OCI-M1 (cell line): ENCODE data around the gene FMN1.

ENCODE experiments used
- DNase-seq: peaks from one replicate; lab custom pipeline; 2025; lab: John Stamatoyannopoulos, UW

The FMN1 gene

DNA sequence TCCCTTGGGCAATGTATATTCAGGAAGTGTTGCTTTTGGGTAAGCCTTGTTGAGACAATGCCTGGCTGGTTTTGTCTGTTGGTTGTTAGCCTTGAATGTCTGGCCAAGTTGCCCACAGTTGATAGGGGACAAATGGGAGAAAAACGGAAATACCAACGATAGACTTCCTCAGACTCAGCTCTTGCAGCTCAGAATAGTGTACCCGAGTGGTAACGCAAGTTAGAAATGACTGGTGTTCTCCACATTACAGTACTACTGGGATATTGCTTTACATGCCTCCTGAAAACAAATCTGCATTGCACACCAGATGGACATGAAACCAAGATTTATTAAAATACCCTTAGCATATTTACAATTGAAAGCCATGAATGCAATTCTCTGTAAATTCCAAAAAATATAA is 429.3 kb downstream of the FMN1 start:
- no peak for DNase-seq

DNA sequence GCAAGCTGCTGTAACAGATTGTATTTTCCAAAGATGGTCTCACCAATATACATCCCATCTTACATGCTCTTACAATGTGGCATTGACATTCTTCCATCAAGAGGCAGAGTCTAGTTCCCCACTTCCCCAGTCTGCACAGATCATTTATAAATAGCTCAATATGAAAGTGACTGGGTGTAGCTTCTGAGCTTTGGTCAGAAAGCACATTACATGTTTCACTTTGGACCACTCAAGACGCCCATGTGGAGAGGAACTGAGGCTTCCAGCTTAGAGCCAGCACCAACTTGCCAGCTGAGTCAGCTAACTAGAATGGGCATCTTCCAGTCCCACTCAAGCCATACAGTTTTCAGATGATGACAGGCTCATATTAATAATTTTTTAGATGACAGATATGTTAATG is 431.2 kb downstream of the FMN1 start:
- DNase-seq, result no peak

DNA sequence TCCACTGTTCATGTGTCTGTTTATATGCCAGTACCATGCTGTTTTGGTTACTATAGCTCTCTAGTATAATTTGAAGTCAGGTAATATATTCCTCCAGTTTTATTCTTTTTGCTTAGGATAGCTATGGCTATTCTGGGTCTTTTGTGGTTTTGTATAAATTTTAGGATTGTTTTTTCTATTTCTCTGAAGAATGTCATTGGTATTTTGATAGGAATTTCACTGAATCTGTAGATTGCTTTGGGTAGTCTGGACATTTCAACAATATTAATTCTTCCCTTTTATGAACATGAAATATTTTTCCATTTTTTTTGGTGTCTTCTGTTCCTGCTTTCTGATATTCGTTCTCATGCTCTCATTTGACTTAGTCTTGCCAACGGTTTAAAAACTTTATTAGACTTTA is 437.1 kb downstream of the FMN1 start:
- DNase-seq, result no peak

DNA sequence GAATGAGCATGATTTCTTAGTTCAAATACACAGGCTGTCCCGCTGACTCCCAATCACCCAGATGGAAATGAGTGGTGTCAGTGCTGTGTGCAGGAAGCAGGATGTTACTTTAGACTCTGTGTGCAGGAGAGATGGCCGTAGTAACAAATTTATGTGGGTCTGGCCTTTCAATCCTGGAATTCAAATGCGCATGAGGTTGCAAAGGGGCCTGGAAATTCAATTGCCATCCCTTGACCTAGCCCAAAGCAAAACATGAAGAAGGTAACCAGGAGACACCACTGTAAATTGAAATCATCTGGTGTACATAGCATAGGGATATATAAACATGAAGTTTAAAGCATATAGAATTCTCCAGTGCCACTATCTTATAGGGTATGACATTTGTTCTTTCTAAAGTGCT is 443.5 kb downstream of the FMN1 start:
- no peak for DNase-seq

DNA sequence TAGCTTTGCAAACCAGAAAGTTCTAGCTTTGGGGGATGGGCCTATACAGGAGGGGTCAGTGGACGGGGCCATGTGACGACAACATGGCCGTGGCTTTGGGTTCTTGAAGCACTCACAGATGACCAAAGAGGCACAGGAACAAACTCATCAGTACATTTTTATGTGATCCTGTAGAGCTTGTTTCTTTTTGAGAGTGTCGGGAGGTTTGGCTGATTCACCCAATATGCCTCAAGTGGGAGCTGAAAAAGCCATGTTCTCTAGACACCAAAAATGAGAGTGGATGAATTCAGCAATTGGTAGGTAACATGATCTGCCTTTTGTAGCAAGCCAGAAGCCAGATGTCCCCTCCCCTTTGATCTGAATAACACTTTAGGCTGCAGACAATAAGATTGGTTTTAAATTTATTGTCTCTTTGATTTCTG is 446.6 kb downstream of the FMN1 start:
- no peak for DNase-seq

DNA sequence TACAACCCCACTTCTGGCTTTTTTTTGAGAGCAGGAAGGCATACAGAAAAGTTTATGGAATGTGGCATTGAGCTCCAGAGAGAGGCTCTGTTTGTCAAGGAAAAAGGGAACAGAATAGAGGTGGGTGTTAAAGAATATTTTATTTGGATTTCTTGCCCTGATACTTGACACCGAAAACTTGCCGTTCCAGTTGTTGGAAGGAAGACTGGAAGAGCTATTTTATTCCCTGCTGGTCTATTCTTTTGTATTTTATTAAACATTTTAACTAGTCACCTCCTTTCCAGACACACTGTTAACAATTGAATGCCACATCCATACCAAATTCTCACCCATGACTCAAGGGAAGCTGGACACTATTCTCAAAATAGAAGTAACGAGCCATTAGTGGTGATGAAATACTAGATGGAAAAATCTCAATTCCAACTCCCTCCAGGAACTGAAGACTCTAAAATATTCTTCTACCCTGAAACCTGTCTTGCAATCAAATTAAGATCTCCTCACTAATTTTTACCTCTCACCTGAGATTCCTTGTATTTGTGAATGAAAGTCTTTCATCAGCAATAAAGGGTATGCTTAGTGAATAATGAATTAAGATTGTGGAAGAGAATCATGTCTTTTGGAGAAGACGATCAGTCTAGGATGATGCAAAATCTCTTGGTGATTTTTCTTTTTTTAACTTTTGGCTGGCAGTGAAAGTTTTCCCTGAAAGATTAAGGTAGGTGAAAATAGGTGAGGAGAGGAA is 448.2 kb downstream of the FMN1 start:
- DNase-seq, result no peak

DNA sequence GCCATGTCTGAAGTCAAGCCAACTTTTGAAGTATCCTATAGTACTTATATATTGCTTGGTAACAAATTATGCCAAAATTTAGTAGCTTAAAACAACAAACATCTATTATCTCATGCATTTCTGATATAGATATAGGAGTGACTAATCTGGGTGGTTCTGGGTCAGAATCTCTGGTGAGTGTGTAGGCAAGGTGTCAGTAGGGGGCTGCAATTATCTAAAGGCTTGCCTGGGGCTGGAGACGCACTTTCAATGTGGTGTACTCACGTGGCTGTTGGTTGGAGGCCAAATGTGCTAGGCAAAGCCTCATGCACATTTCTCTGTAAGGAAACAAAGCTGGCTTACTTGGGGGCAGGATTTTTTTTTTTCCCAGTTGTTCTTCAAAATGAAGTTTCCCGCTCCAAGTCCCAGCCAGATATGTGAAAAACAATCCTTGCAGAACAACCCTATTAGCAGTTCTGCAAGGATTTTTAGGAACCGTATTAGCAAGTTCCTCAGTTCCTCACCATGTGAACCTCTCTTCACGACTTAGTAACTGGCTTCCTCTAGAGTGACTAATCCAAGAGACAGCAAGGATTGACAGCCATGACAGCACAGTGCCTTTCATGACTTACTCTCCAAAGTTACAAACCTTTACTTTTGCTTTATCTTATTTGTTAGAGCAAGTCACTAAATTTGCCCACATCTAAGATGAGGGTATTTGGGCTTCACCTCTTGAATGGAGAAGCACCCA is 450.9 kb downstream of the FMN1 start:
- DNase-seq, result no peak

DNA sequence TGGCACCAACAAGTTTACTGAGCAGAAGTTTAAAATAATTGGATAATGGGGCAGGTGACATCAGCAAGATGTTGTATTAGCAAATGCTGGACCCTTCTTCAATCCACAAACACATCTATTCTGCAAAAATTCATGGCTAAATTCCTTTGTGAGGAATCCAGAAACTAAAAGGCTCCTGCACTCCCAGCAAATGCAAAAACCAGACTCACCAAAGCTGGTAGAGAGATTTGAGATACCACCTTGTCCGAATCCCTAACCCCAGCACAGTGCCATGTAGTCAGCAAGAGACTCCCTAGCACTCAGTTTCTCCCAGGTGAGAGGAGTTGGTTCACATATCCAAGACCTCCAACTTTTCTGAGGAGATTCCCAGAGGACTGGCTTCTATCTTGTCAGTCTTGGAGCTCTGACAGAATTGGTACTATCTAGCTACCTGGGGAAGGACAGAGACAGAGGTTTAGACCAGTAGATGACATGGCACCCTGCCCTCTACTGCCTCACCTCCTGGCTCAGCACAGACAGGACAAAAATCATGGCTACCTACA is 454.9 kb downstream of the FMN1 start:
- no peak for DNase-seq

DNA sequence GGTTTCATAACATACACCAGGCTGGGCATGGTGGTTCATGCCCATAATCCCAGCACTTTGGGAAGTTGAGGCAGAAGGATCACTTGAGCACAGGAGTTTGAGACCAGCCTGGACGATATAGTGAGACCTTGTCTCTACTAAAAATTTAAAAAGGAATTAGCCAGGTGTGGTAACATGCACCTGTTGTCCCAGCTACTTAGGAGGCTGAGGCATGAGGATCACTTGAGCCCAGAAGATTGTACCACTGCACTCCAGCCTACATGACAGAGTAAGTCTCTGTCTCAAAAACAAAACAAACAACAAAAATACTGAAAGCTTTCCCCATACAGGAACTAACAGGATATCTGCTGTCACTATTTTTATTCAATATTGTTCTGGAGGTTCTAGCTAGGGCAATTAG is 455.8 kb downstream of the FMN1 start:
- DNase-seq, result no peak

DNA sequence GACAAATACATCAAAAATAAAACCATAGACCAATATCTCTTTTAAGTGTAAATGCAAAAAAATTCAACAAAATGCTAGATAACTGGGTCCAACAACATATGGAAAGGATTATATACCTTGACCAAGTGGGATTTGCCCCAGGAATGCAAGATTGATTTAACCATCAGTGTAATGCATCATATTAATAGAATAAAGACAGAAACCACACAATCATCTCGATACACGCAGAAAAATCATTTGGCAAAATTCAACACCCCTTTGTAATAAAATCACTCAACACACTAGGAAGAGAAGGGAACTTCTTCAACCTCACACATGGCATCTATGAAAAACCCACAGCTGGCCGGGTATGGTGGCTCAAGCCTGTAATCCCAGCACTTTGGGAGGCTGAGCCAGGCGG is 457.2 kb downstream of the FMN1 start:
- DNase-seq, result no peak

DNA sequence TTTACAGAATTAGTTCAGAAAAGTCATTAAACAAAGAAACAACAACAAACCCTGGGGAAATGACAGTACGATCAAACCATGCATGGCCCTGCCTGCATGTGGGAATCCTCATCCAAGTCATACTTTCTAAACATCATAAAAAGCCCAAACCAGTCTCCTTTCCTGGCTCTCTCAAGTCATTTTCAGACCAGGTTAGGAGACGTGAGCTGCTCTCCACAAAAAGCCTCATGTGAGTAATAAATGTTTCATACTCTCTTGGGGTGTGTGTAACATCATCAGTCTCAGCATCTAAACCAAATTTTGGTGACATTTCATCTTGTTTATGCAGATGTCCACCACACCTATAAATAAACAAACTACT is 457.8 kb downstream of the FMN1 start:
- DNase-seq, result no peak

DNA sequence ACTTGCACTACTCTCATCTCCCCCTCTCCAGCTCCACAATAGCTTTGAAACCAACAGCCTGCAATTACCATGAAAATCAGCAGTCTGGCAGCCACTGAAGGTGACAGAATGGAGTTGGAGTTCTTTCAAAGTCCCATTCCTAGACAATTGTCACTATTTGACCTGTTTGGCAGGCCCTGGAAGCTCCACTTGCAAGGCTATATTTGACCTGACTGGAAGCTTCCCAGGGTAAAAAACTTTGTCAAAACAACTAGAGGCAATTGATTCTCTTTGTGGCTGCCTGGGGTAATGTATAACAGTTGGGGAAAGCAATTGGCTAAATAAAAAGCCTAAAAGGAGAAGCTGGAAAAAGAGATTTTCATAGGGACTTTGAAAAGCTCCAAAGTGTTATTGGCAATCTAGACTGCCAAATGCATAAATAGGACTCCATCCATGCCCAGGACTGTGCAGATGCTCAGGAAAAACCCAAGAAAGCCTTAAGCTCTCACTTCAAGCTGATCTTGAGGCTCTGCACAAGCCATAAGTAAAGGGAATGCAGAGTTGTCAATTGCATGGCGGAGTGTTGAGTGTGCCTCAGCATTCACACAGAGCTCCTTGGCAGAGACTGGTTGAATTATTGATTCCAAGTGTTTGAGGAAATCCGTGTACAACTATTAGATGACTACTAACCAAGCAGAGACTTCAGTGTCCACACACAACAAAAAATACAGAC is 458.4 kb downstream of the FMN1 start:
- DNase-seq, result no peak

DNA sequence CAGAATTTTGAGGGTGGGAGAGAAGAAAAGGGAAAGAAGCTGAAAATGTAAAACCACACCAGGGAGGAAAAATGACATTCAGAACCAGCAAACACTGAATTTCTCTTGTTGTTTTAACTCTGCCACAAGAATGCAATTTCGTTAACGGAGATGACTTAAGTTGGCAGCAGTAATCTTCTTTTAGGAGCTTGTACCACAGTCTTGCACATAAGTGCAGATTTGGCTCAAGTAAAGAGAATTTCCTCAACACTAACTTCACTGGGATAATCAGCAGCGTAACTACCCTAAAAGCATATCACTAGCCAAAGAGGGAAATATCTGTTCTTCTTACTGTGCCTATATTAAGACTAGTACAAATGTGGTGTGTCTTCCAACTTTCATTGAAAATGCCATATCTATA is 461.2 kb downstream of the FMN1 start:
- no peak for DNase-seq

DNA sequence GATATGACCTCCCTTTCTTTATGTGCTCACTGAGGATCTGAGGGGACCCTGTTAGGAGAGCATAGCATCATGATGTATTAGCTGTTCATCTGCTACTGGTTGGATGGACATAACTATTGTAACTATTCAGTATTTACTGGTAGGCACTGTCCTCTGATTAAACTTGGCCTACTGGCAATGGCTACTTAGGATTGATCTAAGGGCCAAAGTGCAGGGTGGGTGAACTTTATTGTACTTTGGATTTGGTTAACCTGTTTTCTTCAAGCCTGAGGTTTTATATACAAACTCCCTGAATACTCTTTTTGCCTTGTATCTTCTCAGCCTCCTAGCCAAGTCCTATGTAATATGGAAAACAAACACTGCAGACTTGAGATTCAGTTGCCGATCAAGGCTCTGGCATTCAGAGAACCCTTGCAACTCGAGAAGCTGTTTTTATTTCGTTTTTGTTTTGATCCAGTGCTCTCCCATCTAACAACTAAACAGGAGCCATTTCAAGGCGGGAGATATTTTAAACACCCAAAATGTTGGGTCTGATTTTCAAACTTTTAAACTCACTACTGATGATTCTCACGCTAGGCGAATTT is 461.8 kb downstream of the FMN1 start:
- no peak for DNase-seq

DNA sequence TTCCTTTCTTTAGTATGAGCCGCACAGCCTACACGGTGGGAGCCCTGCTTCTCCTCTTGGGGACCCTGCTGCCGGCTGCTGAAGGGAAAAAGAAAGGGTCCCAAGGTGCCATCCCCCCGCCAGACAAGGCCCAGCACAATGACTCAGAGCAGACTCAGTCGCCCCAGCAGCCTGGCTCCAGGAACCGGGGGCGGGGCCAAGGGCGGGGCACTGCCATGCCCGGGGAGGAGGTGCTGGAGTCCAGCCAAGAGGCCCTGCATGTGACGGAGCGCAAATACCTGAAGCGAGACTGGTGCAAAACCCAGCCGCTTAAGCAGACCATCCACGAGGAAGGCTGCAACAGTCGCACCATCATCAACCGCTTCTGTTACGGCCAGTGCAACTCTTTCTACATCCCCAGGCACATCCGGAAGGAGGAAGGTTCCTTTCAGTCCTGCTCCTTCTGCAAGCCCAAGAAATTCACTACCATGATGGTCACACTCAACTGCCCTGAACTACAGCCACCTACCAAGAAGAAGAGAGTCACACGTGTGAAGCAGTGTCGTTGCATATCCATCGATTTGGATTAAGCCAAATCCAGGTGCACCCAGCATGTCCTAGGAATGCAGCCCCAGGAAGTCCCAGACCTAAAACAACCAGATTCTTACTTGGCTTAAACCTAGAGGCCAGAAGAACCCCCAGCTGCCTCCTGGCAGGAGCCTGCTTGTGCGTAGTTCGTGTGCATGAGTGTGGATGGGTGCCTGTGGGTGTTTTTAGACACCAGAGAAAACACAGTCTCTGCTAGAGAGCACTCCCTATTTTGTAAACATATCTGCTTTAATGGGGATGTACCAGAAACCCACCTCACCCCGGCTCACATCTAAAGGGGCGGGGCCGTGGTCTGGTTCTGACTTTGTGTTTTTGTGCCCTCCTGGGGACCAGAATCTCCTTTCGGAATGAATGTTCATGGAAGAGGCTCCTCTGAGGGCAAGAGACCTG is 463.5 kb downstream of the FMN1 start:
- DNase-seq, result no peak

DNA sequence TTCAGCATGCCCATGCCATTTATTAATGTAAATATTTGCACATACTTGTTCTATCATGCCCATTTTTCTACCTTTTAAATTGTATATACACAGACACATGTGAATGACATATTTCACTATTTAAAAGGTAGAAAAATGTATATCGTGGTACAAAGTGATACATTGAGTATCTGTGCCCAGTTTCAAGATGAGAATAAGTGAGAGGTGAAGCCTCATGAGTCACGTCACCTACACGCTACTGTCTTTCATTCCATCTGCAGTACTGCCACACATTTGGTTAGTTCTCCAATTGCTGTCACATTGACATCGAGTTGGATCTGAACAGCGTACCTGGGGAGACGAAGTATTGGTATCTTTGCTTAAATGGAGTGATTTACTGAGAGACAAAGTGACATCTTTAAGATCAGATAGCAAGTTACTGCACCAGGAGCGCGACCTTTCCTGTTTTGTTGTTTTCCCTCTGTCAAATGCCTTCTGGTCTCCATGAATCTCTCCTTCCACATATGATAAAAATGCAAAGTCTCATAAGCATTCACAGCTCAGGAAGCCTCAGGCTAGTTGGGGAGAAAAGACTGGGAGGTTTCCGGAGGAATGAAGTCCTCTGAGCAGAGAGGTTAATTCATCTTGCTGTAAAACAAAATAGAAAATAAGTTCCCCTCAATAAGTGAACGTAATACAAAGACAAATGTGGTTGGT is 464.7 kb downstream of the FMN1 start:
- no peak for DNase-seq

DNA sequence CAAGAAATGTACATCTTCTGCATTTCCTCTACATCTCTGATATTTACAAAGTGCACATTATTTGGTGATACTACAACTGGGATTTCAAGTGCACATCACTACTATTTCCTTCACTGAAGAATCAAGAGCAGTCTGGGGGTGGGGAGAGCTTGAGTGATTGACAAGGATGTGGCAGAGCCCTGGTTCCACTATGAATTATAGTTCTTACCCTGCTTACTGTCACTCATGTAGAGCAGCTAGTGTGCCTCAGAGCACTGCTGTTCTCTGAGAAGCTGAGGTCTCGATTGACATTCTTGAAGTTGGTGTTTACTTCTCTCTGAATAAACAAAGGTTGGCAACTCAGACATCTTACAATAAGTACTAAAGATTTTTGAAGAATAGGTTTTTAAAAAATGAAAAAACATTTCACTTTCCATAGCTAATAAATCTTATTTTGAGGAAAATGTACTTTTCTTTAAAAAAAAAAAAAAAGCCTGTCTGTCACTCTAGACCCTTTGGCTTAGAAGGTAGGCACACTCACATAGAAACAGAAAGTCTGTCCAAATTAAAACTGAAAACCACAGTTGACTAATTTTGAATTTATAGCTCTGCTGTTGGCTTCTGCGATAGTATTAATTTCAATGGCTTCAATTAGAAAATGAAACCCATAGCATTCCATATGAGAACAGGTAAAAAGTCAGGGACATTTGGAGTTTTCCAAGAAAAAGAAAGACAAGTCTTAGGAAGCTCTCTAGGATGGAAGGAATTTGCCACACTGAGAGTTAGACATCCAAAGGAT is 471.2 kb downstream of the FMN1 start:
- no peak for DNase-seq

DNA sequence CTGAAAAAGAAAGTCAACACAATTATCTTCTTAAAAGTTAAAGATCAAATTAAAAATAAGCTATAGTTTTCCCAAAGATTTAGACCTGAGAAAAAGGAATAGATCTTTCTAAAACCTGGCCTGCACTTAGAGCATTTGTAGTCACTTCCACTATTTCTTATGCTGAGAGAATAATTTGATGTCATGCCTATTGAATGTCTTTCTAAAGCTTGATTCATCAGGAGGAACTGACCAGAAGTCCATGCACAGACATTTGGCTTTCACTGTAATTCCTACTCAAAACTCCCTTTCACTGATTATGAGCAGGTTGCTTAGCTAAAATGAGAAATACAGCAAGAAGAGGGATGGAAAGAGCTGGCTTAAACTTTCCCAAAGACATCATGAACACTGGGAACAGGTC is 472.4 kb downstream of the FMN1 start:
- no peak for DNase-seq

DNA sequence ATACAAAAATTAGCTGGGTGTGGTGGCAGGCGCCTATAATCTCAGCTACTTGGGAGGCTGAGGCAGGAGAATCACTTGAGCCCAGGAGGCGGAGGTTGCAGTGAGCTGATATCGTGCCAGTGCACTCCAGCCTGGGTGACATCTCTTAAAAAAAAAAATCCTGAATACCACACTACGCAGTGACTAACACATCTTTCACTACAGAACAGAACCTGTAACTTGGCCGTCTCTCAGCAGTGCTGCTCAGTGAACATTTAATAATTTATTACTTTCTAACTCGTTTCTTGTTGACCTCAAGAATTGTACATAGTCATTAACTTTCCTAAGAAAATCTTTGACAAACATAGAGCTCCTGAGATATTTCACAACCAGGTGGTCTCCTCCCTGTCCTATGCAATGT is 472.9 kb downstream of the FMN1 start:
- DNase-seq, result no peak
